GM18507 (cell line): Measurements from ENCODE around the gene MBP.
"Not testable (repeated sequence)": the region's sequence is repeated elsewhere in the genome, so short reads cannot be mapped to it uniquely, and the experiment has no call there.

Source experiments
- DNase-seq: peaks from one replicate; pipeline ENCODE4 v3.0.0; 2011; ENCODE audit warnings: low read depth; ENCODE audit not compliant: insufficient read length; ENCODE audit errors: extremely low spot score
- FAIRE-seq: peaks from 2 replicates; lab custom pipeline; 2011; peaks lifted over from hg19 to GRCh38; lab: Jason Lieb, UNC

Gene MBP

GRCh38 chr18:76970770-76971559, 161.6 kb downstream of the MBP start:
- DNase-seq (no peak), FAIRE-seq (no peak)

- DNase-seq: no peak
- no peak for FAIRE-seq
Measured at GRCh38 chr18:76967721-76968472, 164.7 kb downstream of the MBP start.

- FAIRE-seq: peak; percentile 87
- not testable (repeated sequence) for DNase-seq
Measured at GRCh38 chr18:76967299-76967698, 165.3 kb downstream of the MBP start.

DNA sequence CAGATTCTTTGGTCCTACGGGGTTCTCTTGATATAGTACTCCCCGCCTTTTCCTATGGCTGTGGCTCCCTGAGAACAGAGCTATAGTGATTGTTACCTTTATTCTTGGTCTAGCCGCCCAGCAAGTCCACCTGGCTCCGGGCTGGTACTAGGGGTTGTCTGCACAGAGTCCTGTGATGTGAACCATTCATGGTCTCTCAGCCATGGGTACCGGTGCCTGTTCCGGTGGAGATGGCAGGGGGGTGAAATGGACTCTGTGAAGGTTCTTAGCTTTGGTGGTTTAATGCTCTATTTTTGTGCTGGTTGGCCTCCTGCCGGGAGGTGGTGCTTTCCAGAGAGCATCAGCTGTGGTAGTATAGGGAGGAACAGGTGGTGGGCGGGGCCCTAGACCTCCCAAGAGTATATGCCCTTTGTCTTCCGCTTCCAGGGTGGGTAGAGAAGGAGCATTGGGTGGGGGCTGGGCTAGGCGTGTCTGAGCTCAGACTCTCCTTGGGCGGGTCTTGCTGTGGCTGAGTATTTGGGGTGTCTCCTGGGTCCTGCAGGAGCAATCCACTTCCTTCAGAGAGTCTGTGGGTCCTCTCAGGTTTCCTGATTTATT, 166.9 kb downstream of the MBP start:
- not testable (repeated sequence) for DNase-seq
- peak; percentile 73 for FAIRE-seq

DNA sequence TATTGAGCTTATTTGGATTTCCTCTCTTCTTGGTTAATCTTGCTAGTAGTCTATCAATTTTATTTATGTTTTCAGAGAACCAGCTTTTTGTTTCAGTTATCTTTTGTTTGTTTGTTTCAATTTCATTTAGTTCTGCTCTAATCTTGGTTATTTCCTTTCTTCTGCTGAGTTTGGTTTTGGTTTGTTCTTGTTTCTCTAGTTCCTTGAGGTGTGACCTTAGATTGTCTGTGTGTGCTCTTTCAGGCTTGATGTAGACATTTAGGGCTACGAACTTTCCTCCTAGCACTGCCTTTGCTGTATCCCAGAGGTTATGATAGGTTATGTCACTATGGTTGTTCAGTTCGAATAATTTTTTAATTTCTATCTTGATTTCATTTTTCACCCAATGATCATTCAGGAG, 168.6 kb downstream of the MBP start:
- FAIRE-seq (peak; percentile 84), DNase-seq (no peak)

DNA sequence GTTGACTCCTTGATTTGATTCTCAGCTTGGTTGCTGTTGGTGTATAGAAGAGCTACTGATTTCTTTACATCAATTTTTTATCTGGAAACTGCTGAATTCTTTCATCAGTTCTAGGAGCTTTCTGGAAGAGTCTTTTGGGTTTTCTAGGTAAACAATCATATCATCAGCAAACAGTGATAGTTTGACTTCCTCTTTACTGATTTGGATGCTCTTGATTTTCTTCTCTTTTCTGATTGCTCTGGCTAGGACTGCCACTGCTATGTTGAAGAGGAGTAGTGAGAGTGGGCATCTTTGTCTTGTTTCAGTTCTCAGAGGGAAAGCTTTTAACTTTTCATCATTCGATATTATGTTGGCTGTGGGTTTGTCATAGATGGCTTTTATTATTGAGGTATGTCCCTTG, 169.7 kb downstream of the MBP start:
- no peak for FAIRE-seq

GRCh38 chr18:76960528-76961035, 172.0 kb downstream of the MBP start:
- DNase-seq (no peak), FAIRE-seq (peak; percentile 18)

More for the DNA sequence above, 169.7 kb downstream of the MBP start:
- no peak for DNase-seq

GRCh38 chr18:76959605-76960004, 173.0 kb downstream of the MBP start:
- FAIRE-seq (no peak), DNase-seq (no peak)

DNA sequence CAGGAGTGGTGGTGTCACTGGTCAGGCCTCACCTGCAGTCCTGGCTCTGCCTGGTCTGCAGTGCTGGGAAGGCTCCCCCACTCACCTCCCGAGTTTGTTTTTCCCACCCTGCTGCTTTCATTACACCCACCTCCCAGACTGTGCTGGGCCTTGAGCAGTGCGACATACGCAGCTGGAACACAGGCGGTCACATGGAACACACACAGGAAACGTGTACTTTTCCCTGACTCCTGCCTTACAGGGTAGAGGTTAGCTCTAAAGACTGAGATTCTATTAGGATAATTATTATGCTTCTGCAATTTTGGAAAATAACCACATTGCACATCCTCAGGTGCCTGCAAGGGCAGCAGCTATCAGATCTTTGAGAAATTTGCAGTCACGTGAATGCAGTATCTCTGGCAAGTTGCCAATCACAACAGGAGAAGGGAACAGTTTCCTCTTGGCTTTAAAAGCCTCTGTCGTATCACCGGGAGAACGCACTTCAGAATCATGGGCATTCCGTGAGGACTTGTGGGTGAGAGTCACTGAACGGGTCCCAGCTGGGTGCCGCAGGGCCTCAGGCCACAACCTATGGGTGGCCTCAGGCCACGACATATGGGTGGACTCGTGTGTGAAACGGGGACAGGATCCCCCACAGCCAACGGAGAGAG, 173.8 kb downstream of the MBP start:
- no peak for DNase-seq
- FAIRE-seq: no peak

DNA sequence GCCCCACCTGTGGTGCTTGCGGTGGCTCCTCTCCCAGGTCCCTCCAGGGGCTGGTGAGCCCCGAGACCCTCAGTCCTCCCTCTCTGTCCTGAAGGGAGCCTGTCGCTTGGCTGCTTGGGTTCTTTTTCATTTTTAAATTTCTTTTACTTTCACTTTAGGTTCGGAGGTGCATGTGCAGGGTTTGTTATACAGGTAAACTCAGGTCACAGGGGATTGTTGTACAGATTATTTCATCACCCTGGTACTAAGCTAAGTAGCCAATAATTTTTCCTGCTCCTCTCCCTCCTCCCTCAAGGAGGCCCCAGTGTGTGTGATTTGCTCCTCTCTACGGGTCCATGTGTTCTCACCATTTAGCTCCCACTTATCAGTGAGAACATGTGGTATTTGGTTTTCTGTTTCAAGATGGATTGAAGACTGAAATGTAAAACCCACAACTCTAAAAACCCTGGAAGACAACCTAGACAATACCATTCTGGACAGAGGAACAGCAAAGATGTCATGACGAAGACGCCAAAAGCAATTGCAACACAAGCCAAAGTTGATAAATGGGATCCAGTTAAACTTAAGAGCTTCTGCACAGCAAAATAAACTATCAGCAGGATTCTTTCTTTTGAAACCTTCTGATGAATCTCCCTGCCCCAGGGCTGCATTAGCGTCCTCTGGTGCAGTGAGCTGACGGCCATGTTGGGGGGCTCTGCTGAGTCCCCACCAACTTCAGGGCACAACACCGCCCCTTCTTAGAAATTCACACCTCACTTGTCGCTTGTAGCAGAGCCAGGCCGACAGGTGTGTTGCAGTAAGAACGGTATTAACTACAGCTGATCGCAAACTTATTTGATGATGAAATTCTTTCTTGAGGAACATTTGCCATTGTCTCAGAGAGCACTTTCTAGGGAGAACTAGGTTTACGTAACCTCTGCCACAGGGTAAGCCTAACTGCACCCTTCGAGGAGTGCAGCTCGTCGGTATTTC, 174.9 kb downstream of the MBP start:
- no peak for FAIRE-seq

GRCh38 chr18:76956648-76957047, 175.9 kb downstream of the MBP start:
- DNase-seq (no peak), FAIRE-seq (no peak)

More for the DNA sequence above, 174.9 kb downstream of the MBP start:
- no peak for DNase-seq

GRCh38 chr18:76955524-76956170, 176.9 kb downstream of the MBP start:
- DNase-seq: no peak
- FAIRE-seq: no peak

- DNase-seq (no peak), FAIRE-seq (no peak)
Measured at GRCh38 chr18:76953583-76954233, 178.9 kb downstream of the MBP start.

DNA sequence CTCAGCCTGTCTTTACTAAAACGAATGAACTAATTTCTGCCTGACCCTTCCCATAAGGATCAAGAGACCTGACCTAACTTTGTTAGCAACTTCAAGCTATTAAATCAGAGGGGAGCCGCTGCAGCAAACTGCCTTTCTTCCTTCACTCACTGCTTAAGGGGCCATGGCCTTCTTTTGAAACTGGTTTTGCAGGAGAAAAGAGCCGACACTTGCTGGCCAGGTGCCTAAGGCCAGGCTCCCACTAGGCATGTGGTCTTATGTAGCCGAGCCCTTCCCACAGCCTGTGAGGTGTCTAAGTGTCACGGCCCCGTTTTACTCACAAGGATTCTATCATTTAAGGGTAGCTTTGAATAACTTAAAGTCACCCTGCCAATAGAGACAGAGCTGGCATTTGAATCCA, 179.4 kb downstream of the MBP start:
- FAIRE-seq (no peak), DNase-seq (no peak)

DNA sequence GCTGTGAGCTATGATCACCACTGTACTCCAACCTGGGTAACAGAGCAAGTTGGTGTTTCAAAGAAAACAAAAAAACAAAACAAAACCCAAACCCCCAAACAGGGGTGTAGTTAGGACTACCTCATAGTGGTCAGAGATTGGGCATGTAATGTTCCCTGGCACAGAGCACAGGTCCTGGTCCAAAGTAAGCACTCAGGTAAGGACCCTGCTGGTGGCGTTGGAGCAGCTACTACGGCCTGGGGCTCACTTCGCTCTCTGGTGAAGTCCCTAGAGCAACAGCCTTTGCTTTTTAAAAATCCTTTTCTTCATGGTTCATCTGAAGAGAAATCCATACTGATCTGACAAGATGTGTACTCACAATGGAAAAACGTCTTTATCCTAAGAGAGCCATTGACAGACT, 179.8 kb downstream of the MBP start:
- no peak for DNase-seq

DNA sequence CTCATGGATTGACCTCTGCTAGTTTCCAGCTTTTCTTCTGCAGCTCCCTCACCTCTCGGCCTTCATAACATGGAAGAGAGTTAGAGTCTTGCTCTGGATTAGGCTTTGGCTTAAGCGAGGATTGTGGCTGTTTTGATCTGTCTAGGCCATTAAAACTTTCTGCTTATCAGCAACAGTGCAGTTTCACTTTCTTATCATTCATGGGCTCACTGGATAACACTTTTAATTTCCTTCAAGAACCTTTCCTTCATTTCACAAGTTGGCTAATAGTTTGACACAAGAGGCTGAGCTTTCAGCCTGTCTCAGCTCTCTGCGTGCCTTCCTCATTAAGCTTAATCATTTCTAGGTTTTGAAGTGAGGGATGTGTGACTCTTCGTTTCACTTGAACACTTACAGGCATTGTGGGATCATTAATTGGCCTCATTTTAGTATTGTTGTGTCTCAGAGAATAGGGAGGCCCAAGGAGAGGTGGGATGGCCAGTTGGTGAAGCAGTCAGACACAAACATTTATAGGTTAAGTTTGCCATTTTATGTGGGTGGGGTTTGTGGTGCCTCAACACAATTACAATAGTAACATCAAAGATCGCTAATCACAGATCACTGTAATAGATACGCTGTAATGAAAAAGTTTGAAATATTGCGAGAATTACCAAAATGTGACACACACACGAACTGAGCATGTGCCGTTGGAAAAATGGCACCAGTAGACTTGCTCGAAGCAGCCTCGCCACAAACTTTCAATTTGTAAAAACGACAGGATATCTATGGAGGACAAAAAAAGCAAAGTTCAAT, 180.9 kb downstream of the MBP start:
- DNase-seq: no peak
- no peak for FAIRE-seq

More for the DNA sequence above, 179.8 kb downstream of the MBP start:
- no peak for FAIRE-seq

GRCh38 chr18:76948345-76948744, 184.2 kb downstream of the MBP start:
- FAIRE-seq: no peak
- no peak for DNase-seq
